Effector memory CD8-positive, alpha-beta T cell (primary cell): ENCODE data around the gene TMEM190.
A peak's percentile ranks its signal among the peaks of the same experiment; 100 is the strongest.

Source experiments
- ATAC-seq: fragments of 150-1000 bp; cut with Tn5 transposase; replicated peaks from 2 replicates; pipeline ENCODE4 v1.10.0; 2021; ENCODE audit warnings: mild to moderate bottlenecking, moderate library complexity
- DNase-seq, 3 experiments: peaks; one replicate each; pipeline ENCODE4 v3.0.0; 2021
- H3K27ac Mint-ChIP-seq, 2 donors: one replicate each; pipeline ENCODE4 v1.8.0; 2022; ENCODE audit warnings: mild to moderate bottlenecking in 2 of 2, mixed read lengths in 2 of 2, moderate library complexity in 2 of 2
- H3K27me3 Mint-ChIP-seq, 2 donors: one replicate each; pipeline ENCODE4 v1.8.0; 2022; ENCODE audit warnings: mixed read lengths in 2 of 2
- H3K36me3 Mint-ChIP-seq: one replicate; pipeline ENCODE4 v1.8.0; 2022; ENCODE audit warnings: mild to moderate bottlenecking, moderate library complexity, mixed read lengths; ENCODE audit not compliant: insufficient read depth
- H3K4me1 Mint-ChIP-seq, 2 donors: one replicate each; pipeline ENCODE4 v1.8.0; 2022; ENCODE audit warnings: low read depth in 2 of 2, mixed read lengths in 2 of 2
- H3K4me3 Mint-ChIP-seq, 2 donors: one replicate each; pipeline ENCODE4 v1.8.0; 2022; ENCODE audit warnings: mild to moderate bottlenecking in 2 of 2, mixed read lengths in 2 of 2, moderate library complexity in 2 of 2
- H3K9me3 Mint-ChIP-seq, 2 donors: one replicate each; pipeline ENCODE4 v1.8.0; 2022; ENCODE audit warnings: mixed read lengths in 2 of 2

TMEM190 gene

DNA sequence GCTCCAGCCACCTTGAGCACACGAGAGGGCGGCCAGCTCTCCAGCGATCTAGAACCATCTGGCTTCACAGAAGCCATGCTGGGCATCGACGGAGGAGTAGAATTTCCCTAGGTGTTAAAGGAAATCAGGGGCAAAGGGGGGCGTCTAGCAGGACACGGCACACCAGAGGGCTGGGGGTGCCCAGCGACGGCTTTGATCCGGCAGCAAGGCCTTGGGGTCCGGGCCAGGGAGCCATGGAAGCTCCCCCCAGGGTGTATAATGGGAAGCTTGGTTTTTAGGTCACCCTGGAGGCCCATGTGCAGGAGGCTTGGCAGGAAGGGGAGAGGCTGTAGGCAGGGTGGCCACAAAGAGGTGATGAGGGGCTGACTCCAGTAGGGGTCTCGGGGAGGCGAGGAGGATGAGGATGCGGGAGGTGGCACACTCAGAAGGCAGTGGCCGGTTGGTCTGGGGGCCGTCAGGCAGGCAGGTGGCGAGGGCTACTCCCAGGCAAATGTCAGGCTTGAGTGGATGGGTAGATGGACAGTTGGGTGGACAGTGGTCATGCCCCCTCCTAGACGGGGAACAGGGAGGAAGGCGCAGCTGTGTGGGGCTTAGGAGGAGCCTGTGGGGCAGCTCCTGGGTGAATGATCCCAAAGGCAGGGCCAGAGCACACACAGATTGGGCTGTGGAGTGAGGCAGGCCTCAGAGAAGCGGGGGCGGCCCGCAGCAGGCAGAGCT lies 31.4 kb upstream of the TMEM190 start:
- H3K27me3 Mint-ChIP-seq = no peaks in the 10 kb centered on the region
- H3K4me3 Mint-ChIP-seq = no peak overlapping the region
- H3K4me1 Mint-ChIP-seq = peaks cover 8 to 9% of the 10 kb centered on the region in 2 donors
- peaks cover 29% of the 10 kb centered on the region for H3K36me3 Mint-ChIP-seq
- ATAC-seq (no peak), DNase-seq (no peak)
- H3K27ac Mint-ChIP-seq = peak overlapping the region in 1 of 2 donors; percentile 62
- H3K9me3 Mint-ChIP-seq = no peaks in the 10 kb centered on the region

DNA sequence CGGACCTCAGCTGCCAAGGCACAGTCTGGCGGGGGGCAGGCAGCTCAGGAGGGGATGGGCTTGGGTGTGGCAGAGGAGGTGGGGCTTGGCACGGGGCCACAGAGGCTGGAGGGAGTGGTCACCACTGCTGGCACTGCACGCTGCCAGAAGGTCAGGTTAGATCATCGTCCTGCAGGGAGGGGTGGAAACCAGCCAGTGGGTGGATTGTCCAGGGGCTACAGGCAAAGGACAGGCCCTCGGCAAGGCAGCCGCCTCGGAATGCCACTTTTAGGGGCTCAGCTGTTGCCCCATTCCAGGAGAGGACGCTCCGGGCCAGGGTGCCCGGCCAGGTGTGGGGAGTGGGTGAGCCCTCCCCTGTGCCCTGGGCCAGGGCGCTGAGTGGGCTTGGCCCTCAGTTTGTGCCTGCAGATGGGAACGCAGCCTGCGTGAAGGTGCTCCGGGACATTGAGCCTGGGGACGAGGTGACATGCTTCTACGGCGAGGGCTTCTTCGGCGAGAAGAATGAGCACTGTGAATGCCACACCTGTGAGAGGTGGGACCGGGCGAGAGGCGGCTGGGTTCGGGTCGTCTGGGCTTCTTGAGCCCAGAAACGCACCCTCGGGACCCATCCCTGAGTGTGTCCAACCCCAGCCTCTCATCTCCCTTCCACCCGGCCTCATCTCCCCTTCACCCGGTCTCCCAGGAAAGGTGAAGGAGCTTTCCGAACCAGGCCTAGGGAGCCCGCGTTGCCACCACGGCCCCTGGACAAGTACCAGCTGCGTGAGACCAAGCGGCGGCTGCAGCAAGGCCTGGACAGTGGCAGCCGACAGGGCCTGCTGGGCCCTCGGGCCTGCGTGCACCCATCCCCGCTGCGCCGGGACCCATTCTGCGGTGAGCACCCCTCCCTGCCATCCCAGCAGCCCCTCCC lies 30.6 kb upstream of the TMEM190 start:
- no peak overlapping the region for H3K27ac Mint-ChIP-seq
- peaks cover under 1 to 2% of the 10 kb centered on the region in 2 donors for H3K4me1 Mint-ChIP-seq
- no peak for DNase-seq
- H3K4me3 Mint-ChIP-seq = no peak overlapping the region
- H3K27me3 Mint-ChIP-seq = peaks cover 2 to 4% of the 10 kb centered on the region in 2 donors
- H3K36me3 Mint-ChIP-seq = peaks cover 21% of the 10 kb centered on the region
- H3K9me3 Mint-ChIP-seq = no peaks in the 10 kb centered on the region
- no peak for ATAC-seq

DNA sequence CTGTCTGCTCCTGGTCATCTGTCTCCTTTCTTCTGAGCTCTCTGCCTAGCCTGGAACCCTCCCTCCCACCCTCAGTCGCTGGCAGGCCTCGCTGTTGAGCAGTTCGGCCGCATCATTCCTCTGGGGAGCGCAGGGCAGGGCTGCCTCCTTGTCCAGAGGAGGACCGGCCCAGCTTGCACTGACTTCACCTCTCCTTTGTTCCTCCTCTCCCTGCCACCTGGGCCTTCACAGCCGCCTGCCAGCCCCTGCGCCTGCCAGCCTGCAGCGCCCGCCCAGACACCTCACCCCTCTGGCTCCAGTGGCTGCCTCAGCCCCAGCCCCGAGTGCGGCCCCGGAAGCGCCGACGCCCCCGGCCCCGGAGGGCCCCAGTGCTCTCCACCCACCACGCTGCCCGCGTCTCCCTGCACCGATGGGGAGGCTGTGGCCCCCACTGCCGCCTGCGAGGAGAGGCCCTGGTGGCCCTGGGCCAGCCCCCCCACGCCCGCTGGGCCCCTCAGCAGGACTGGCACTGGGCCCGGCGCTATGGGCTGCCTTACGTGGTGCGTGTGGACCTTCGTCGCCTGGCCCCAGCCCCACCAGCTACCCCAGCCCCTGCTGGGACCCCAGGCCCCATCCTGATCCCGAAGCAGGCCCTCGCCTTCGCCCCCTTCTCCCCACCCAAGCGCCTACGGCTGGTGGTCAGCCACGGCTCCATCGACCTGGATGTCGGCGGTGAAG lies 29.7 kb upstream of the TMEM190 start:
- DNase-seq (no peak), ATAC-seq (no peak)
- Mint-ChIP-seq H3K9me3 (no peaks in the 10 kb centered on the region), H3K4me3 (no peak overlapping the region), H3K27me3 (peaks cover 10 to 12% of the 10 kb centered on the region in 2 donors), H3K4me1 (peaks cover 9% of the 10 kb centered on the region in 2 donors), H3K27ac (peak overlapping the region in 1 of 2 donors; percentile 70), H3K36me3 (peaks cover 26% of the 10 kb centered on the region)

DNA sequence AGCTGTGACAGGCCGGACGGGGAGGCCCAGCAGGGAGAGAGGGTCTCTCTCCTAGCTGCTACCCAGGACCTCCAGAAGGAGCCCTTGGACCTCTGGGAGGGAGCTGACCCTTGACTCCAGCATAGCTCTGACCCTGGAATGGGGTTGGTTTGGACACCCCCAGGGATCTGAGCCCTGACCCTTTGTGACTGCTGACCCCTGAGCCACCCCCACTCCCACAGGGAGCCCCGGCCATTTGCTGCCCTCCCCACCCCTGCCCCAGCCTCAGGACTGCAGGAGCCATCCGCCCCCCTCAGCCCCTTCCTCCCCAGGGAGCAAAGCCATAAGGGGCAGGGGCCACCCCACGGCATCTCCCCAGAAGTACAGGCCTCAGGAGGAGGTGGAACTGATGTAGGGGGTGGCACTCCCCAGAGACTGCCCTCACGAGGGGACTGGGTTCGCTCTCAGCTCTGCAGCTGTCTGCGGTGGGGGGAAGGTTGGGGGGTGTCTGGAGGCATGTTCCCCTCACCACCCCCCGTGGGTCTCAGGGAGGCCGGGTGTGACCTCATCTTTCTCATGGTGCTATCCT lies 29.1 kb upstream of the TMEM190 start:
- Mint-ChIP-seq H3K27ac (peak overlapping the region in 1 of 2 donors; percentile 70), H3K9me3 (no peaks in the 10 kb centered on the region), H3K36me3 (peaks cover 25% of the 10 kb centered on the region), H3K4me1 (peaks cover 14 to 16% of the 10 kb centered on the region in 2 donors), H3K27me3 (peaks cover 16 to 19% of the 10 kb centered on the region in 2 donors), H3K4me3 (peak overlapping the region in 1 of 2 donors; percentile 15)
- no peak for DNase-seq
- no peak for ATAC-seq

DNA sequence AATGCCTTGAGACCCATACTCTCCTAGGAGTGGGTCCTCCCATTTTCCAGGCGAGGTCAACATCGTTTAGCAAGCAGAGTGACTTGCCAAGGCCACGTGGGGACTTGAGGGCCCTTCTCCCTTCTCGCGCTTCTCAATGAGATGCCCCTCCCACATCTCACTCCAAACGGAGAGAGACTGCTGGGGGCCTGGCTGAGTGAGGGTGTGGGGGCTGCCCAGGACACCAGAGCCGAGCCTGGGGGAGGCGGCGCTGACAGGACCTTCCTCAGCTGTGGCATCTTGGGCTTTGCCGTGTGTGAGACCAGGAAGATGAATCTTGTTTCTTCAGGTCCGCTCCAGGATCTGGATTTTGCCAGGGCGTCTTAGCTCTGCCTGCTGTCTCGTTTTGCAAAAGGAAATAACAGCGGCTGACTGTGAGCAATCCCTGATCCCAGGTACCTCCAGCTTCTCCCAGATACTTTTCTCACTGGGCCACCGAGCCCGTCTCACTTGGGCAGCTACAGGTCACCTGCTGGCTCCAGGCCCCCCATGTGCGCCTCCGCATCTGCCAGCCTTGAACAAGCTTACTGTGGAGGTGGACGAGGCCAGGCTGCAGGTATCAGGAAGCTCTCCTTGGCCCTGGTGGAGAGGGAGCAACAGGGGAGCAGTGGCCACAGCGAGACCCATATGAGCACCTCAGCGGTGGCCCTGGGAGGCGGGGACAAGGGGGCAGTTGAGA lies 28.1 kb upstream of the TMEM190 start:
- no peak for DNase-seq
- peaks cover 26 to 28% of the 10 kb centered on the region in 2 donors for H3K27me3 Mint-ChIP-seq
- H3K27ac Mint-ChIP-seq = peak overlapping the region in 1 of 2 donors; percentile 70
- peaks cover 27% of the 10 kb centered on the region for H3K36me3 Mint-ChIP-seq
- no peaks in the 10 kb centered on the region for H3K9me3 Mint-ChIP-seq
- no peak for ATAC-seq
- no peak overlapping the region for H3K4me3 Mint-ChIP-seq
- H3K4me1 Mint-ChIP-seq = peaks cover 21 to 23% of the 10 kb centered on the region in 2 donors

DNA sequence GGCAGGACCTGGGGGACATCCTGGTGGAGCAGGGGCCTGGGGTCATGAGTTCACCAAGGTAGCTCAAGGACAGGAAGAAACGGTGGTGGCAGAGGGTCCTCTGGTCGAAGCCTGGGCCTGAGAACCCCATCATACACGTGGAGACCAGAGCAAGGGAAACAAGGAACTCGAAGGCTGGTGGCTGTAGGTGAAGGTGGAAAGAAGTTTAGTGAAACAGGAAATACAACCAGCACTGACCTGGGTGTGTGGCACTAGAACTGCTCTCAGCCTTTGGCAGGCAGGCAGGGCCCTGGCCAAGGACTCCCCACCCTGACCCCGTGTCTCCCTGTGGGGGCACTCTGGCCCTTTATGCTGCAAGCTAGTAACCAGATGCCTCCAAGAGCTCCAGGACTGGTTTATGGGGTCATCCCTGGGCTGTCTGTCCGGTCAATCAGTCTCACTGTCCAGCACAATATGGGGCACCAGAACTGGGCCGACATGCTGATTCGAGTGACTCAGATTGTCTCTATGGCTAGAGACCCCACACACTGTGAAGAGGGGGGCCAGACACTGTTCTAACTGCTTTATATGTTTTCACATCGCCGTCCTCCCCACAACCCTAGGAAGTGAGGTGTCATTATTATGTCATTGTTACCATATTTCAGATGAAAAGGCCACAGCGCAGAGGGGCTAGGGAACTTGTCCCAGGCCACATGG lies 25.9 kb upstream of the TMEM190 start:
- ATAC-seq = no peak
- peaks cover 25 to 29% of the 10 kb centered on the region in 2 donors for H3K4me1 Mint-ChIP-seq
- peaks cover 26 to 37% of the 10 kb centered on the region in 2 donors for H3K27me3 Mint-ChIP-seq
- DNase-seq = no peak
- H3K9me3 Mint-ChIP-seq = no peaks in the 10 kb centered on the region
- peaks cover 22% of the 10 kb centered on the region for H3K36me3 Mint-ChIP-seq
- no peak overlapping the region for H3K27ac Mint-ChIP-seq
- H3K4me3 Mint-ChIP-seq = no peak overlapping the region

DNA sequence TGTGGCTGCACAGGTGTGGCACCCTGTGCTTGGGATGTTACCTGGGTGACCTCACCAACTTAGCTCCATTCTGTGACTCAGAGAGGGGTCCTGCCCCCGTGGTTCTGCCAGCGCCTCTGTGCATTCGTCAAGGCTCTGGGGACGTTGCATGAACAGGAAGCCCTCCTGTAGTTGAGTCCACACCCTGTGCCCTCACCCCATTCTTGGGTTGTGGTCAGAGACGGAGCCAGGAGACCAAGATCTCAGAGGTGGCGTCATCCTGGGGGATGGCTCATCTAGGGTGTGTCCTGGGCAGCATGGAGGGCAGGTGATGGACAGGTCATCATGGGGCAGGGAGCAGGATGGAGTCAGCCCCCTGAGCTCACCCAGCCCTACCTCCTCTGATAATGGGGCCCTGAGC lies 24.6 kb upstream of the TMEM190 start:
- Mint-ChIP-seq H3K27ac (no peak overlapping the region), H3K9me3 (no peaks in the 10 kb centered on the region), H3K4me3 (peak overlapping the region in 1 of 2 donors; percentile 81), H3K36me3 (peaks cover 22% of the 10 kb centered on the region), H3K4me1 (peaks cover 25 to 29% of the 10 kb centered on the region in 2 donors), H3K27me3 (peaks cover 29 to 49% of the 10 kb centered on the region in 2 donors)
- ATAC-seq = peak; percentile 21
- DNase-seq = no peak

DNA sequence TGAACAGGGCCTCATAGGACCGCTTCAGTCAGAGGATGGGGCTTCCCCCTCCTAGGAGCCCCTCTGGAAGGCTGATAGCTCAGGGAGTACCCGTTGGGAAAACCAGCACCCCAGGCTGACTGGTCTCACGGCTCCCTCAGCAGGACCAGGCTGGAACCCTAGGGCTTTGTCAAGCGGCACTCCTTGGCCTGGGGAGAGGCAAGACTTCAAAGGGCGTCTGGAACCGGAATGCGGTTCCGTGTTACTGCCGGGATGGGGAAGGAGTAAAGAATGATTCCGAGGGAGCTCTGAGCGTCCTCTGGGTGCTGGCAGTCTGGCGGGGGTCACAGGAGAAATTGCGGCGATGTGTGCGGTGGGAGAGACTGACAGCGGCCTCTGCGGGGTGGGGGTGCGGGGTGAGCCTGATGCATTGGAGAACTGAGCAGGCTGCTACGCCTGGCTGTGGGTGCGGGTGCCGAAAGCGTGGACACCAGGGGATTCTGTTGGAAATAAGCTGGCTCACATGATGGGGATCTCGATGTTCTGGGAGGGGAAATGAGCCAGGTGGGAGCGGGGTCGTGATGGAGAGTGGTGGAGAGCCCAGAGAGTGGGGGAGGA lies 24.0 kb upstream of the TMEM190 start:
- Mint-ChIP-seq H3K4me1 (peaks cover 25 to 29% of the 10 kb centered on the region in 2 donors), H3K4me3 (peak overlapping the region; percentile 81), H3K27me3 (peaks cover 35 to 55% of the 10 kb centered on the region in 2 donors), H3K36me3 (peaks cover 22% of the 10 kb centered on the region), H3K9me3 (no peaks in the 10 kb centered on the region), H3K27ac (peak overlapping the region; percentile 59 to 63)
- no peak for DNase-seq
- ATAC-seq = no peak

DNA sequence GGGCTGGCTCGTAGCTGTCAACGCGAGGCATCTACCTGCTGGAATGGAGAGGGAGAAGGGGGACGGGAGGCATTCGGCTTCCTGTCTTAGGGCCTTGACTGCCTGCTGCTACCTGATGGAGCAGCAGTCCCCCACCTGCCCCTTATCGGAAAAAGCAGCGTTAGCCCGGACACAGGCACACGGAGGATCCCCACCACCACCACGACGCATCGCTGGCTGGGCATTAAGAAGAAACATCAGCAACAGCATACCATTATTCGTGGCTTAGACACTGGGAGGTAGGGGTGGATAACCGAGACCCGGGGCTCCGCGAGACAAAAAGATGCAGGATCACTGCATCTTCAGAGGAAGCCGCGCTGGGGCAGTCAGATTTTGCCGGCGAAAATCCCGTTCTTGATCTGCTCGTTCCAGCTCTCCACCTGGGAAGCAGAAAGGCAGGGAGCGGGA lies 23.2 kb upstream of the TMEM190 start:
- ATAC-seq (peak; percentile 3), DNase-seq (no peak)
- Mint-ChIP-seq H3K27me3 (peaks cover 35 to 61% of the 10 kb centered on the region in 2 donors), H3K4me1 (peaks cover 25 to 29% of the 10 kb centered on the region in 2 donors), H3K9me3 (no peaks in the 10 kb centered on the region), H3K36me3 (peaks cover 17% of the 10 kb centered on the region), H3K27ac (peak overlapping the region; percentile 59 to 63), H3K4me3 (peak overlapping the region; percentile 81)

DNA sequence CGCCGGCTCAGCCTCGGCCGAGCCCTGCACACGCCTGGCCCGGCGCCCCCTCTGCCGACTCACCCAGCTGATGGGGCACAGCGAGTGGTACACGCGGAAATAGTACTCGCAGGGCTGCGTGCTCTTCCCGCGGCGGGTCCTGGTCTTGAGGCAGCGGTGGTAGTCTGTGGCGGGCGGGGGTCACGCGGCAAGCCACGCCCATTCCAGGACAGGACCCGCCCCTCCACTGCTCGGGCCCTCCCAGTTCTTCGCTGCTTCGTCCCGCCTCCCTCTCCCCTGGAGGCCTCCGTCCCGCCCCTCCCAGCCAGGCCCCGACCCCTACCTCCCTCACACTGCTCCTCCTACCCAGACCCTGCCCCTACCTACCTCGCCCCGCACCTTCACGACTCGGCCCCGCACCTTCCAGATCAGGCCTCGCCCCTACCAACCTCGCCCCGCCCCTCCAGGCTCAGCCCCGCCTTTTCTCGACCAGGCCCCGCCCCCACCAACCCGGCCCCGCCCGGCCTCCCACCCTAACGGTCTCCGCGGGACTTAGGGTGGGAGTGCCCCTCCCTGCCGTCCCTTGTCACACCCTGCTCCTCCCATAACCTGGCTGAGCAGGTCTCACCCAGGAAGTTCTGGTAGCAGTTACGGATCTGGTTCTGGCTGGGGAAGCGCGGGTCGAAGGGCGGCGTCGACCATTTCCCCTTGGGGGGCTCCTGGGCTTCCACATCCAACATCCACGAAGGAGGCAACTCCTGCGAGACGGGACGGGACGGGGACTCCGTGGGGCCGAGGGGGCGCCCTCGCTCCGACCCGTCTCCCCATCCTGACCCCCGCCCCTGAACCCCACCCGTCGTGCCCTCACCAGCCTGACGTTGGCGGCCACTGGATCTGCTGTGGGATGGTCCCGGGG lies 22.6 kb upstream of the TMEM190 start:
- Mint-ChIP-seq H3K4me1 (peaks cover 25 to 29% of the 10 kb centered on the region in 2 donors), H3K9me3 (no peaks in the 10 kb centered on the region), H3K4me3 (peak overlapping the region; percentile 81), H3K27ac (peak overlapping the region in 1 of 2 donors; percentile 29), H3K27me3 (peaks cover 35 to 61% of the 10 kb centered on the region in 2 donors), H3K36me3 (peaks cover 17% of the 10 kb centered on the region)
- peak in 2 of 3 experiments; percentile 65 to 70 for DNase-seq
- peak; percentile 82 for ATAC-seq

DNA sequence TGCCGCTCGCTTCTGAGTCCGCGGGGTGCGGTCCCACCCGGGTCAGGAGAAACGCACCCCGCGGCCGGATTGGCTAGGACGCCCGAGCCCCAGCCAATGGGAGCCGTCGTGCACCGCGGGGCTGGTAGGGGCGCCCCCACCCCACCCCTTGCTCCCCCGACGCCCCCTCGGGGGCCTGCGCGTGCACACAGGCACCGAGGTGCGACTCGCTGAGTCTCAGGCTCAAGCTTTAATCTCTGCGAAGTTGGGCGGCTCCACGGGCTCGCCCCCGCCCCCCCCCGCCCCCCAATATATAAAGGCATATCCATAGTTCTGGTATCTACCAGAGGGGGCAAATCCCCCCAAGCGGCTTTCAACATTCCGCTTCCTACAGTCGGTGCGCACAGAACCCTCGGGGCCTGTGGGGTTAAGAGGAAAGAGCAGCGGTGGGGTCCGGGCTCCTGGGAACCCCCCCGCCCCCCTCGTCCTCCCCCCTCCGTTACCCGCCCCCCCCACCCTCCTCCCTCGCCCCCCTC lies 21.9 kb upstream of the TMEM190 start, which contains the start of gene COX6B2:
COX6B2 (minus strand) TSS at position 22 of the 515 bp plus-strand sequence. CDS start 198 bp downstream, outside the sequence.
- no peak for DNase-seq
- peak within 1 kb of the TSS in 1 of 2 donors; percentile 29 for H3K27ac Mint-ChIP-seq
- H3K4me3 Mint-ChIP-seq = peak within 1 kb of the TSS; percentile 81
- peaks cover 17% of the 10 kb centered on the region for H3K36me3 Mint-ChIP-seq
- no peak for ATAC-seq
- peaks cover 35 to 61% of the 10 kb centered on the region in 2 donors for H3K27me3 Mint-ChIP-seq
- no peaks in the 10 kb centered on the region for H3K9me3 Mint-ChIP-seq
- H3K4me1 Mint-ChIP-seq = peaks cover 25 to 29% of the 10 kb centered on the region in 2 donors
